ENCODE measurements around the gene KLHL26.
A peak's percentile ranks its signal among the peaks of the same experiment; 100 is the strongest.
"Not testable (repeated sequence)": the region's sequence is repeated elsewhere in the genome, so short reads cannot be mapped to it uniquely, and the experiment has no call there.

The KLHL26 gene

GRCh38 chr19:18595475-18595874 lies 41.4 kb upstream of the KLHL26 start:
- no peak for DNase-seq (ENCODE audit: low read depth)
- no peak overlapping the region for H3K4me3 ChIP-seq (ENCODE audit: low read length)
- TF ChIP-seq CTCF (conservative IDR thresholded peaks at IDR 0.05; ENCODE audit: low read depth, low read length), result no peak

- TF ChIP-seq CTCF (conservative IDR thresholded peaks at IDR 0.05; ENCODE audit: low read depth, low read length), result no peak
- no peak overlapping the region for H3K4me3 ChIP-seq (ENCODE audit: low read length)
- DNase-seq (ENCODE audit: low read depth), result no peak
Observed at GRCh38 chr19:18596752-18597157, 40.1 kb upstream of the KLHL26 start.

- no peak for TF ChIP-seq CTCF (conservative IDR thresholded peaks at IDR 0.05; ENCODE audit: low read depth, low read length)
- DNase-seq (ENCODE audit: low read depth), result no peak
- no peak overlapping the region for H3K4me3 ChIP-seq (ENCODE audit: low read length)
Observed at GRCh38 chr19:18597809-18598660, 38.8 kb upstream of the KLHL26 start.

- no peak for TF ChIP-seq CTCF (conservative IDR thresholded peaks at IDR 0.05; ENCODE audit: low read depth, low read length)
- DNase-seq (ENCODE audit: low read depth), result no peak
- no peak overlapping the region for H3K4me3 ChIP-seq (ENCODE audit: low read length)
Observed at GRCh38 chr19:18599485-18599884, 37.3 kb upstream of the KLHL26 start.

GRCh38 chr19:18600692-18601397 lies 36.0 kb upstream of the KLHL26 start:
- not testable (repeated sequence) for DNase-seq (ENCODE audit: low read depth); H3K4me3 ChIP-seq (ENCODE audit: low read length)

- H3K4me3 ChIP-seq (ENCODE audit: low read length), result no peak overlapping the region
- TF ChIP-seq CTCF (conservative IDR thresholded peaks at IDR 0.05; ENCODE audit: low read depth, low read length), result no peak
- DNase-seq (ENCODE audit: low read depth), result no peak
Observed at GRCh38 chr19:18601875-18602274, 35.0 kb upstream of the KLHL26 start.

GRCh38 chr19:18603255-18603957 lies 33.4 kb upstream of the KLHL26 start:
- DNase-seq (ENCODE audit: low read depth), result no peak
- H3K4me3 ChIP-seq (ENCODE audit: low read length), result peak overlapping the region; percentile 12
- peak; percentile 47 for TF ChIP-seq CTCF (conservative IDR thresholded peaks at IDR 0.05; ENCODE audit: low read depth, low read length)
